ENCODE measurements around the gene PSMA8. TPM values are rescaled to one million over a fixed set of nuclear protein-coding genes. Genes with fewer than 3 reads are reported as not detected.
"Not testable (repeated sequence)": the region's sequence is repeated elsewhere in the genome, so short reads cannot be mapped to it uniquely, and the experiment has no call there.

The PSMA8 gene
- polyA plus RNA-seq, 2 of the 4 experiments (the other 2 are of a cell fraction), result not detected

GRCh38 chr18:26159353-26159752 is 25.7 kb downstream of the PSMA8 start:
- no peak overlapping the region for H3K4me3 ChIP-seq
- H3K27ac ChIP-seq, result no peak overlapping the region
- WGBS (ENCODE audit: missing lambda C conversion rate), result 5% methylated on average over 3 of the region's 3 CpGs
- no peak overlapping the region for H3K4me2 ChIP-seq
- no peaks in the 10 kb centered on the region for H3K4me1 ChIP-seq
- ChIA-PET CTCF (interaction anchor here (0.9 to 1.1 kb wide), 2 partner anchors 19 to 238 kb away, joined by 3 to 5 read pairs; no protein-coding TSS in a partner anchor), POLR2A (no interaction called here)
- FAIRE-seq (no peak), ATAC-seq (no peak), DNase-seq (ENCODE audit: low read depth in 1 of 2, low spot score in 1 of 2) (peak in 1 of 2 experiments; percentile 4)
- TF ChIP-seq MAZ (IDR thresholded peaks at IDR 0.05; ENCODE audit: borderline replicate concordance, low read depth, low read length), result no peak
- peak; percentile 21; the same call in 1 of the 3 replicates for TF ChIP-seq SMC3 (IDR thresholded peaks at IDR 0.05)
- TF ChIP-seq ZSCAN20 (CRISPR knock-in tag; IDR thresholded peaks at IDR 0.05), result no peak
- no peak for TF ChIP-seq POLR2AphosphoS2 (conservative IDR thresholded peaks at IDR 0.05; ENCODE audit: low read length)
- no peak for TF ChIP-seq KDM1A (IDR thresholded peaks at IDR 0.05; ENCODE audit: low read depth)
- TF ChIP-seq CTCF (IDR thresholded peaks at IDR 0.05), result 0 out of 3 replicates have a peak, but pooled peaks have one; percentile 17
- peak; percentile 14 to 25; a peak in 1 of 5 replicates for TF ChIP-seq RAD21 (conservative IDR thresholded peaks at IDR 0.05 in 1 of 2, IDR thresholded peaks at IDR 0.05 in 1 of 2)
- no peaks in the 10 kb centered on the region for H3K9me3 ChIP-seq

- WGBS (ENCODE audit: missing lambda C conversion rate), result 39% methylated on average over 2 of the region's 2 CpGs
- Histone ChIP-seq H3K9me3 (no peaks in the 10 kb centered on the region), H3K27ac (no peak overlapping the region), H3K4me3 (no peak overlapping the region), H3K4me1 (no peaks in the 10 kb centered on the region), H3K4me2 (no peak overlapping the region)
- no peak for DNase-seq (ENCODE audit: low read depth in 1 of 2, low spot score in 1 of 2)
- no peak for ATAC-seq
- FAIRE-seq, result no peak
- no peak for TF ChIP-seq ZFP36 (IDR thresholded peaks at IDR 0.05; ENCODE audit: borderline replicate concordance, partially characterized antibody)
- TF ChIP-seq NFE2L2 (conservative IDR thresholded peaks at IDR 0.05; ENCODE audit: low read length), result no peak
- no peak for TF ChIP-seq POLR2A (IDR thresholded peaks at IDR 0.05; ENCODE audit: low read length)
- TF ChIP-seq USF2 (IDR thresholded peaks at IDR 0.05), result no peak
- no peak for TF ChIP-seq GATA3 (IDR thresholded peaks at IDR 0.05; ENCODE audit: borderline replicate concordance)
- no peak for TF ChIP-seq RARB (CRISPR knock-in tag; IDR thresholded peaks at IDR 0.05)
- TF ChIP-seq RFX5 (IDR thresholded peaks at IDR 0.05), result no peak
- no peak for TF ChIP-seq MYC (IDR thresholded peaks at IDR 0.05; ENCODE audit: borderline replicate concordance, low read length)
- TF ChIP-seq BCL3 (IDR thresholded peaks at IDR 0.05), result no peak
- TF ChIP-seq ZSCAN20 (CRISPR knock-in tag; IDR thresholded peaks at IDR 0.05), result no peak
- no peak for TF ChIP-seq KDM1A (IDR thresholded peaks at IDR 0.05; ENCODE audit: low read depth)
- no peak for TF ChIP-seq ESRRA (IDR thresholded peaks at IDR 0.05; ENCODE audit: borderline replicate concordance, low read length)
- no peak for TF ChIP-seq ELK1 (IDR thresholded peaks at IDR 0.05; ENCODE audit: low read depth, low read length)
- no peak for TF ChIP-seq RNF2 (IDR thresholded peaks at IDR 0.05; ENCODE audit: borderline replicate concordance, low read depth)
- no peak for TF ChIP-seq FOSB (CRISPR knock-in tag; IDR thresholded peaks at IDR 0.05)
- TF ChIP-seq HOXA7 (CRISPR knock-in tag; IDR thresholded peaks at IDR 0.05), result no peak
- CTCF ChIA-PET, result no interaction called here
- POLR2A ChIA-PET, result no interaction called here
Measured at GRCh38 chr18:26164571-26164970, 30.9 kb downstream of the PSMA8 start.

GRCh38 chr18:26167592-26167991 is 33.9 kb downstream of the PSMA8 start:
- H3K4me3 ChIP-seq; DNase-seq (ENCODE audit: low read depth in 1 of 2, low spot score in 1 of 2); H3K4me1 ChIP-seq; POLR2A ChIA-PET; H3K27ac ChIP-seq; H3K4me2 ChIP-seq; FAIRE-seq; H3K9me3 ChIP-seq; ATAC-seq: not testable (repeated sequence)
- WGBS (ENCODE audit: missing lambda C conversion rate), result 85% methylated on average over 1 of the region's 1 CpG
- CTCF ChIA-PET, result interaction anchor here (0.5 kb wide), 1 partner anchor 834 kb away, joined by 4 read pairs; no protein-coding TSS in a partner anchor

Data from A549 (cell line).